Gastroesophageal sphincter (tissue), 4 donors: ENCODE data around the gene LTV1. TPM values are rescaled to one million over a fixed set of nuclear protein-coding genes. Genes with fewer than 3 reads are reported as not detected.
A peak's percentile ranks its signal among the peaks of the same experiment; 100 is the strongest.
"Not testable (repeated sequence)": the region's sequence is repeated elsewhere in the genome, so short reads cannot be mapped to it uniquely, and the experiment has no call there.

Experiments
- ATAC-seq: fragments of 150-250 bp; one replicate; pipeline ENCODE4 v1.9.1; 2016; ENCODE audit warnings: mild to moderate bottlenecking, moderate library complexity
- H3K27ac ChIP-seq, 4 donors: fragments of 200-600 bp; sonication (generic) in 3 of 4; 1 replicate in 3 of 4; 2 replicates in 1 of 4; pipeline ENCODE4 v1.5.1; 2016 to 2019
- H3K27me3 ChIP-seq: fragments of 200-600 bp; sonication (generic); one replicate; pipeline ENCODE4 v1.5.1; 2019
- H3K36me3 ChIP-seq, 2 donors: fragments of 200-600 bp; sonication (generic); one replicate each; pipeline ENCODE4 v1.5.1; 2019; ENCODE audit warnings: control low read depth in 1 of 2
- H3K4me1 ChIP-seq, 3 donors: fragments of 200-600 bp; sonication (generic); 1 replicate in 2 of 3; 2 replicates in 1 of 3; pipeline ENCODE4 v1.5.1; 2016 to 2019; ENCODE audit warnings: control low read depth in 2 of 3
- H3K4me3 ChIP-seq, 2 donors: fragments of 200-600 bp; sonication (generic); one replicate each; pipeline ENCODE4 v1.5.1; 2019; ENCODE audit warnings: mild to moderate bottlenecking in 1 of 2, moderate library complexity in 1 of 2
- H3K9me3 ChIP-seq, 3 donors: fragments of 200-600 bp; sonication (generic); one replicate each; pipeline ENCODE4 v1.5.1; 2017 to 2019; ENCODE audit warnings: control low read depth in 2 of 3
- EP300 ChIP-seq: sonication (generic); formaldehyde crosslinking; IDR thresholded peaks from one replicate; pipeline ENCODE4 v1.6.1; 2017; ENCODE audit warnings: antibody characterized with exemption, mild to moderate bottlenecking
- POLR2A ChIP-seq, 2 donors: fragments of 450-650 bp; IDR thresholded peaks; one replicate each; pipeline ENCODE4 v1.6.1; 2017; ENCODE audit warnings: antibody characterized with exemption in 2 of 2, mild to moderate bottlenecking in 2 of 2, moderate library complexity in 1 of 2
- POLR2AphosphoS5 ChIP-seq: sonication (generic); formaldehyde crosslinking; IDR thresholded peaks from one replicate; pipeline ENCODE4 v1.6.1; 2017; ENCODE audit warnings: antibody characterized with exemption
- WGBS, 2 donors: methylation state at CpG; one replicate each; pipeline ENCODE4 v1.1.5; 2018; ENCODE audit warnings: low coverage in 1 of 2; 5-methylcytosine and 5-hydroxymethylcytosine counted together
- total RNA-seq, 4 donors: library from RNA; depleted of rRNA; stranded (reverse); fragments of >200 nt; gene quantifications; one replicate each; pipeline ENCODE4 v1.1.0, GENCODE V29; 2016
- TF ChIP-seq, protein P1 (sequence below), 4 experiments: fragments of 200-600 bp in 2 of 4; fragments of 450-650 bp in 2 of 4; sonication (generic) in 1 of 4; IDR thresholded peaks; one replicate each; pipeline ENCODE4 v1.5.1; 2017 to 2019; ENCODE audit warnings: antibody characterized with exemption in 4 of 4, mild to moderate bottlenecking in 2 of 4, moderate library complexity in 2 of 4

Gene LTV1
- total RNA-seq, 4 donors from 2014 or later: 15.3 to 20.5 (median 17.1) TPM

DNA sequence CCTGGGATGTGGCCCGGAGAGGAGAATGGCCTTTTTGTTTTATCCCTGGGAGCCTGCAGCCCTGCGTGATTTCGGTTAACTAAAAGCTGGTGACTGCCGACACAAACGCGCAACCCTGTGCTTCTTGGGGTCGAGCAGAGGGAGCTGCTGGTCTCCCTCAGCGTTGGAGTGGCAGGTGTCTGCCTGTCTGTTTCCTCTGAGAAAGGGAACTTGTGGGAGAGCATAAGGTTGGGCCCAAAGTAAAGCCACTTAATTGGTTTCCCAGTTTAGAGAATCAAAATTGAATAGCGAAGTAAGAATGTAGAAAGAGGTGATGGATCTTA lies 500 bp downstream of the LTV1 start:
- Histone ChIP-seq H3K27ac (peak overlapping the region; percentile 5 to 96 (median 92)), H3K27me3 (no peaks in the 10 kb centered on the region), H3K9me3 (no peaks in the 10 kb centered on the region), H3K4me3 (peak overlapping the region; percentile 40 to 75), H3K36me3 (peaks cover 5 to 42% of the 10 kb centered on the region in 2 donors), H3K4me1 (peaks cover 0 to 33% (median 3%) of the 10 kb centered on the region in 3 donors)
- 0 to 1% methylated on average over 1 to 6 of the region's 9 CpGs for WGBS, 2 donors
- no peak for ATAC-seq
- TF ChIP-seq POLR2A (IDR thresholded peaks at IDR 0.05): no peak
- TF ChIP-seq, protein P1, sequence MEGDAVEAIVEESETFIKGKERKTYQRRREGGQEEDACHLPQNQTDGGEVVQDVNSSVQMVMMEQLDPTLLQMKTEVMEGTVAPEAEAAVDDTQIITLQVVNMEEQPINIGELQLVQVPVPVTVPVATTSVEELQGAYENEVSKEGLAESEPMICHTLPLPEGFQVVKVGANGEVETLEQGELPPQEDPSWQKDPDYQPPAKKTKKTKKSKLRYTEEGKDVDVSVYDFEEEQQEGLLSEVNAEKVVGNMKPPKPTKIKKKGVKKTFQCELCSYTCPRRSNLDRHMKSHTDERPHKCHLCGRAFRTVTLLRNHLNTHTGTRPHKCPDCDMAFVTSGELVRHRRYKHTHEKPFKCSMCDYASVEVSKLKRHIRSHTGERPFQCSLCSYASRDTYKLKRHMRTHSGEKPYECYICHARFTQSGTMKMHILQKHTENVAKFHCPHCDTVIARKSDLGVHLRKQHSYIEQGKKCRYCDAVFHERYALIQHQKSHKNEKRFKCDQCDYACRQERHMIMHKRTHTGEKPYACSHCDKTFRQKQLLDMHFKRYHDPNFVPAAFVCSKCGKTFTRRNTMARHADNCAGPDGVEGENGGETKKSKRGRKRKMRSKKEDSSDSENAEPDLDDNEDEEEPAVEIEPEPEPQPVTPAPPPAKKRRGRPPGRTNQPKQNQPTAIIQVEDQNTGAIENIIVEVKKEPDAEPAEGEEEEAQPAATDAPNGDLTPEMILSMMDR (IDR thresholded peaks at IDR 0.05): no peak

DNA sequence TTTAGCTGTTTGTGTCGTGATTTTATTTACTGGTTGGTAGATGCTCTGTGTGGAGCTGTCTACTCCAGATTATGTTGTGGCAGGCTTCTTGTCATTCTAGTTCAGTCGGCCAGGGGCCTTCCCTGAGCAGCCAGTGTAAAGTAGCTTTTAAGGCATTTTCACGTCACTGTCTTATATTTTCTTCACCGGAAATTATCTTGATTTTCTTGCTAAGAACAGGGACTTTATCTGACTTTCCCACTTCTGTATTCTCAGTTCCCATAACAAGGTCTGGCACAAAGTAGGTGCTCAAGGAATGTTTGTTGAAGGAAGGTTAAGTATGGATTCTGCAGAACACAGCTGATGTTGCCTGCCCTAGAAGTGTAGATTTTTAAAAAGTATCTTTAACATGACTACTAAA lies 868 bp downstream of the LTV1 start:
- no peak for ATAC-seq
- Histone ChIP-seq H3K27ac (peak overlapping the region in 3 of 4 donors; percentile 92 to 96 (median 93)), H3K36me3 (peaks cover 5 to 46% of the 10 kb centered on the region in 2 donors), H3K27me3 (no peaks in the 10 kb centered on the region), H3K4me3 (peak overlapping the region; percentile 40 to 75), H3K4me1 (peaks cover 0 to 33% (median 3%) of the 10 kb centered on the region in 3 donors), H3K9me3 (no peaks in the 10 kb centered on the region)
- no peak for TF ChIP-seq EP300
- no peak for TF ChIP-seq POLR2A (IDR thresholded peaks at IDR 0.05)
- TF ChIP-seq, protein P1 (IDR thresholded peaks at IDR 0.05): no peak
- no peak for TF ChIP-seq POLR2AphosphoS5
- WGBS, 2 donors: 6 to 21% methylated on average over 4 of the region's 4 CpGs

DNA sequence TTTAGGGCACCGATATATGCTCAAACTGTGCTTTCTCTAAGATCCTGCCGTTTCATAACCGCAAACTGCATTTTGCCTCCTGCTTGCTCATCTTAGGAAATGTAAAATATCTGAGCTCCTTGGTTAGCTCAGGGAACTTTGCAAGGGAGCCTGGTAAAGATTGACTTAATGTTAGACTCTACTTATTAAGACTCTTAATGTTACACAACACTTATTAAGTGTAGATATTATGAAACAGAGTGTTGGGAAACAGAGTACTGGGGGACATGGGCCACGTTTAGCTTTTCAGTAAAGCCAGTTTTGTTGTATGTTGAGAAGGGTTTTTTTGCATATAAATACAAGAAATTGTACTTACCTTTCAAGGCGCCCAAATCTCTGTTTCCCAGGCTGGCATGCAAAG lies 1.9 kb downstream of the LTV1 start:
- Histone ChIP-seq H3K4me1 (peaks cover 0 to 33% (median 3%) of the 10 kb centered on the region in 3 donors), H3K36me3 (peaks cover 5 to 56% of the 10 kb centered on the region in 2 donors), H3K4me3 (no peak overlapping the region), H3K27me3 (no peaks in the 10 kb centered on the region), H3K9me3 (no peaks in the 10 kb centered on the region), H3K27ac (no peak overlapping the region)
- no peak for TF ChIP-seq POLR2A (IDR thresholded peaks at IDR 0.05)
- TF ChIP-seq, protein P1 (IDR thresholded peaks at IDR 0.05): no peak
- no peak for TF ChIP-seq POLR2AphosphoS5
- TF ChIP-seq EP300: no peak
- WGBS, 2 donors: 82 to 92% methylated on average over 5 of the region's 5 CpGs
- no peak for ATAC-seq

DNA sequence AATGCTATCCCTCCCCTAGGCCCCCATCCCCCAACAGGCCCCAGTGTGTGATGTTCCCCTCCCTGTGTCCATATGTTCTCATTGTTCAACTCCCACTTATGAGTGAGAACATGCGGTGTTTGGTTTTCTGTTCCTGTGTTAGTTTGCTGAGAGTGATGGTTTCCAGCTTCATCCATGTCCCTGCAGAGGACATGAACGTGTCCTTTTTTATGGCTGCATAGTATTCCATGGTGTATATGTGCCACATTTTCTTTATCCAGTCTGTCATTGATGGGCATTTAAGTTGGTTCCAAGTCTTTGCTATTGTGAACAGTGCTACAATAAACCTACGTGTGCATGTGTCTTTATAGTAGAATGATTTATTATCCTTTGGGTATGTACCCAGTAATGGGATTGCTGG lies 8.6 kb downstream of the LTV1 start:
- Histone ChIP-seq H3K9me3 (peaks cover 0 to 14% (median 0%) of the 10 kb centered on the region in 3 donors), H3K36me3 (peaks cover 9 to 96% of the 10 kb centered on the region in 2 donors)
- not testable (repeated sequence) for H3K27me3 ChIP-seq, ATAC-seq, H3K4me3 ChIP-seq, H3K27ac ChIP-seq, H3K4me1 ChIP-seq
- WGBS, 2 donors: 80 to 100% methylated on average over 1 to 2 of the region's 3 CpGs

DNA sequence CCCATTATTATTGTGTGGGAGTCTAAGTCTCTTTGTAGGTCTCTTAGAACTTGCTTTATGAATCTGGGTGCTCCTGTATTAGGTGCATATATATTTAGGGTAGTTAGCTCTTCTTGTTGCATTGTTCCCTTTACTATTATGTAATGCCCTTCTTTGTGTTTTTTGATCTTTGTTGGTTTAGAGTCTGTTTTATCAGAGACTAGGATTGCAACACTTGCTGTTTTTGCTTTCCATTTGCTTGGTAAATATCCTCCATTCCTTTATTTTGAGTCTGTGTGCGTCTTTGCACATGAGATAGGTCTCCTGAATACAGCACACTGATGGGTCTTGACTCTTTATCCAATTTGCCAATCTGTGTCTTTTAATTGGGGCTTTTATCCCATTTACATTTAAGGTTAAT lies 11.9 kb downstream of the LTV1 start:
- ATAC-seq: not testable (repeated sequence)
- peaks cover 10 to 96% of the 10 kb centered on the region in 2 donors for H3K36me3 ChIP-seq

DNA sequence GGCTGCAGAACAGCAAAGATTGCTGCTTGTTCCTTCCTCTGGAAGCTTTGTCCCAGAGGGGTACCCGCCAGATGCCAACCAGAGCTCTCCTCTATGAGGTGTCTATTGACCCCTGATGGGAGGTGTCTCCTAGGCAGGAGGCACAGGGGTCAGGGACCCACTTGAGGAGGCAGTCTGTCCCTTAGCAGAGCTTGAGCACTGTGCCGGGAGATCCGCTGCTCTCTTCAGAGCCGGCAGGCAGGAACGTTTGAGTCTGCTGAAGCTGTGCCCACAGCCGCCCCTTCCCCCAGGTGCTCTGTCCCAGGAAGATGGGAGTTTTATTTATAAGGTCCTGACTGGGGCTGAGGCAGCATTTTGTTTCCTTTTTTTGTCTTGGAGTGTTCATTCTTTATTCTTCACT lies 13.6 kb downstream of the LTV1 start:
- WGBS, 2 donors: 100% methylated on average over 5 of the region's 6 CpGs; no CpG with 5 or more reads in 1 of the 2 donors
- Histone ChIP-seq H3K36me3 (peaks cover 7 to 96% of the 10 kb centered on the region in 2 donors), H3K9me3 (peaks cover 0 to 16% (median 0%) of the 10 kb centered on the region in 3 donors)
- H3K4me3 ChIP-seq, H3K27ac ChIP-seq, H3K27me3 ChIP-seq, ATAC-seq, H3K4me1 ChIP-seq: not testable (repeated sequence)

More for the DNA sequence above, 11.9 kb downstream of the LTV1 start:
- peaks cover 0 to 16% (median 0%) of the 10 kb centered on the region in 3 donors for H3K9me3 ChIP-seq
- H3K4me3 ChIP-seq, H3K4me1 ChIP-seq, H3K27me3 ChIP-seq, H3K27ac ChIP-seq: not testable (repeated sequence)
- 83 to 100% methylated on average over 1 of the region's 1 CpG for WGBS, 2 donors
